Mesenteric fat pad (tissue), 1 donor: ENCODE data around the gene SCGB2B2. TPM values are rescaled to one million over a fixed set of nuclear protein-coding genes. Genes with fewer than 3 reads are reported as not detected.
"Not testable (repeated sequence)": the region's sequence is repeated elsewhere in the genome, so short reads cannot be mapped to it uniquely, and the experiment has no call there.

Source experiments
- DNase-seq: peaks from one replicate; pipeline ENCODE4 v3.0.0-alpha.2; 2020; ENCODE audit warnings: low spot score
- total RNA-seq: library from RNA; stranded (reverse); fragmentation: NEBNext Ultra II Directional; extraction: Animal tissue kit (Norgen Biotek cat#: 25700); gene quantifications from one replicate; pipeline ENCODE4 v1.2.1, GENCODE V29; 2021
- donor health status: DM: yes; HTN: yes; CAD: no.

SCGB2B2 gene
- total RNA-seq, 1 donor from 2014 or later = 0.77 TPM

DNA sequence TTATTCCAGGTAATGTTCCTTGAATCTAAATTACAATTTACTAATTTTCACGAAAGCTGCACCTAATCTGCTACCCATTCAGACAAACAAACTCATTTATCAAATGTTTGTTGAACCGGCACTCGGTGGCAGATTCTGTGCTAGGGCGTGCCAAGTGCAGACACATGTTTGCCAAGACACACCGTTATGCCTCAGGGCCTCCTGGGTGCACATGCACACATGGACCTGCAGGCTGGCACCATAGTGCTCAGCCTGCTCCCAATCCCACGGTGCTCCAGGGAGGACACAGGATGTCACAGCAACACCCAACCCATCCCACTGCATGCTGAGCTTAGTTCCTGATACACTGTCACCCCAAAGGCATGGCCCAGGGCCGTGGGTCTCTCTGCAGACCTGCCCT, 7.7 kb downstream of the SCGB2B2 start:
- DNase-seq = no peak

DNA sequence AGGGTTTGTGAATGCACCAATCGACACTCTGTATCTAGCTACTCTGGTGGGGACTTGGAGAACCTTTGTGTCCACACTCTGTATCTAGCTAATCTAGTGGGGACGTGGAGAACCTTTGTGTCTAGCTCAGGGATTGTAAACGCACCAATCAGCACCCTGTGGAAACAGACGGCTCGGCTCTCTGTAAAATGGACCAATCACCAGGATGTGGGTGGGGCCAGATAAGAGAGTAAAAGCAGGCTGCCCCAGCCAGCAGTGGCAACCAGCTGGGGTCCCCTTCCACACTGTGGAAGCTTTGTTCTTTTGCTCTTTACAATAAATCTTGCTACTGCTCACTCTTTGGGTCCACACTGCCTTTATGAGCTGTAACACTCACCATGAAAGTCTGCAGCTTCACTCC, 8.3 kb downstream of the SCGB2B2 start:
- not testable (repeated sequence) for DNase-seq

DNA sequence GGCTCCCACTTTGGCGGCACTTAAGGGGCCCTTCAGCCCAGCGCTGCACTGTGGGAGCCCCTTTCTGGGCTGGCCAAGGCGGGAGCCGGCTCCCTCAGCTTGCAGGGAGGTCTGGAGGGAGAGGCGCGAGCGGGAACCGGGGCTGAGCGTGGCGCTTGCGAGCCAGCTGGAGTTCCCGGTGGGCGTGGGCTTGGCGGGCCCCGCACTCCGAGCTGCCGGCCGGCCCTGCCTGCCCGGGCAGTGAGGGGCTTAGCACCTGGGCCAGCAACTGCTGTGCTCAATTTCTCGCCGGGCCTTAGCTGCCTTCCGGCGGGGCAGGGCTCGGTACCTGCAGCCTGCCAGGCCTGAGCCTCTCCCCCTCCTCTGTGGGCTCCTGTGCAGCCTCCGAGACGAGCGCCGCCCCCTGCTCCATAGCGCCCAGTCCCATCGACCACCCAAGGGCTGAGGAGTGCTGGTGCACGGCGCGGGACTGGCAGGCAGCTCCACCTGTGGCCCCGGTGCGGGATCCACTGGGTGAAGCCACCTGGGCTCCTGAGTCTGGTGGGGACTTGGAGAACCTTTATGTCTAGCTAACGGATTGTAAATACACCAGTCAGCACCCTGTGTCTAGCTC, 8.8 kb downstream of the SCGB2B2 start:
- DNase-seq = not testable (repeated sequence)

DNA sequence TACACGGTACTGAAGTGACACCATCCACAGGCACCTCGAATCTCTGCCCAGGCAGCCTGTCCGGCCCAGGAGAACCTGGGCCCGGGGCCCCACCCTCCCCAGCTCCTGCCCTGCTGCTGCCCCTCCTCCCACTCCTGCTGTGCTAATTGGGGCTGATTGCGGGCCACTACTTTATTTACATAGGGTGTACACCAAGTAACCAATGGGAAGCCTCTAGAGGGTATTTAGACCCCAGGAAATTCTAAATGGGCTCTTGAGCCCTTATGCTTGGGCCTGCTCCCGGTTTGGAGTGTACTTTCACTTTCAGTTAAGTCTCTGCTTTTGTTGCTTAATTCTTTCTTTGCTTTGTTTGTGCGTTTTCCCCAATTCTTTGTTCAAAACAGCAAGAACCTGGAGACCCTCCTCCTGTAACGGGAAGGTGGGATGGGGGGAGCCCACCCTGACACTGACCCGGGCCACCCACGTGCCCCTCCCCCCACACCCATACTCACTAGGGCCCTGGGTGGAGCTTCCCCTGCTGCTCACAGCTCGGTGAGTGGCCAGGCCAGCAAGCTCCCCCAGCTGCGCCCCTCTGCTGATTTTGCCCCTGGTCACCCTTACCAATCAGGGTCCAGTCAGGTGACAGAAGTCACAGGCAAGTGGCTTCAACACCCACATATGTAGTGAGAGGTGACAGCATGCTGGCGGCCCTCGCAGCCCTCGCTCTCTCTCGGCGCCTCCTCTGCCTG, 9.4 kb downstream of the SCGB2B2 start:
- DNase-seq = no peak

GRCh38 chr19:34666958-34667265, 10.0 kb downstream of the SCGB2B2 start:
- no peak for DNase-seq

DNA sequence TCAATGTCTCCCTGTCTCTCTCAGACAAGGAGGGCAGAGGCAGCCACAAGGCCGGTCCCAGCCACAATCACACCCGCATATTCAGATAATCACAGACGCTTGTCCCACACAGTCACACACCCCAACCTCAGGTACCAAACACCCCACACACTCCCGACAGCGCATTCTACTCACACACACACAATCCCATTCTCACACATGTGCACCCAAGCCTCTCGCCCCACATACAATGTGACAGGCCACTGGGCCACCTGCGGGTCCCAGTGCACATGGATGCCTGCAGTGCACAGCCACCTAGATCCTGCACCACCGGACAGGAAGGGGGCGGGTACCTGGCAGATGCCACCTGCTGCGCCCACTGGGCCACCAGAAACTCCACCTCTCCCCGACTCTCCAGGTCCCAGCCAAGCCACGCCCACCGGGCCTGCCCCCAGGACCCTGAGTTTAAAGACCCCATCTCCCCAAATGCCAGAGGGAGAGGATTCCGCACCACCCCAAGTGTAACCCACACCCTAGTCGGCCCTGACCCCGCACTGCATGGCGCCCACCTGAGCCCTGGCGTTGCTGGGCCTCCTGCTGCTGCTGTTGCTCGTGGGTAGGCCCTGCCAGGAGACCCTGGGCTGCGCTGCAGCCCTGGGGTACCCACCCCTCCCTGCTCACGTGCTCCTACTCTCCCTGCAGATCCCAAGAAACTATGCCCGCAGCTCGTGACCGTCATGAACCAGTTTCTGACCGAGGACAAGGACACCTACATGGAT, 10.6 kb downstream of the SCGB2B2 start:
- no peak for DNase-seq

DNA sequence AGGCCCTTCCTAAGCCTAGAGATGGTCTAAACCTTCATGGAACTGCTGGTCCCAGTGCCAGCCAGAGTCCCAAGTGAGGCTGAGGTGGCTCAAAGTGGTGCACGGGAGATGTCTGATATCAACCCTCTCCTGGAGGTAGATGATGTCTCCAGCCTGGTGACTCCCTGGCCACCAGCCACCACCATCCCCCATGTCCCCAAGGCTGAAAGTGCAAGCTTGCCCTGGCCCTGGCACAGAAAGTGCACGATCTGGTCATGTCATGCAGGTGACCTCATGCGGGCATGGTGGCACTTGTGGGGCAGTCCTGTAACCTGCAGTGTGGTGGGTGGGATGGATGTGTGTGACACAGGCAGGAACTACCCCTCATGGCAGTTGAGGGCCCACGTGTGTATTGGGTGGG, 11.7 kb downstream of the SCGB2B2 start:
- not testable (repeated sequence) for DNase-seq

DNA sequence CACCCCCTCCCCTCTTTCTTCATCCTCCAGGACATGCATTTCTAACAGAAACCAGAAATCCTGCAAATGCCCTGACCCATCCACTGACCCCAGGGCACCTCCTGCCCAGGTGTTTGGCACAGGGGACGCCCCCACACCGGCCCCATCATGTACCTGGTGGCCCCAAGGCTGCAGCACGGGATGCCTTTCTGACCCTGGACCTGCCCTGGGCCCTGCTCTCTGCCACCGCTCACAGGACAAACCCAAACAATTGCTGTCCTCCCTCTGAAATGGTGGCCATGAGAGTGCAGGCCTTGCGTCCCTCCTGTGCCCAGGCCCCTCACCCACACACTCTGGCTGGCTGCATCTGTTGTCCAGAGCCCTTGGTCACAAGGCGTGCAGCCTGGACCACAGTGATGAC, 12.1 kb downstream of the SCGB2B2 start:
- no peak for DNase-seq

DNA sequence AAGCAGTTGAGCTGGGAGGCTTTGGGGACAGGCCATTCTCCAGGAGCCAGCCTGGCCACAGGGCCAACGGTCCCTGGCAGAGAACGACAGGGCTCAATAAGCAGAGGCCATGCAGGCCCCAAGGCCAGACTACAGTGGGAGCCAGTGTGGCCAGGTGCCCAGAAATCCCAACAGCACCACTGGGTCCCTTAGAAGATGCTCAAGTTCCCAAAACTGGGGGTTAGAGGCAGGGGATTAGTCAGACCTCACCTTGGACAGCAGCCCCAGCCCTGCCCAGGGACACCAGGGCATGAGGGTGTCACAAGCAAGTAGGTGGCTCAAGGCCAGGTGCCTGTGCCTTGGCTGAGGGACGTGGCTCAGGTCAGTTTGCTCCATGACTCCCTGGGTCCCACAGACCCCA, 12.8 kb downstream of the SCGB2B2 start:
- no peak for DNase-seq

DNA sequence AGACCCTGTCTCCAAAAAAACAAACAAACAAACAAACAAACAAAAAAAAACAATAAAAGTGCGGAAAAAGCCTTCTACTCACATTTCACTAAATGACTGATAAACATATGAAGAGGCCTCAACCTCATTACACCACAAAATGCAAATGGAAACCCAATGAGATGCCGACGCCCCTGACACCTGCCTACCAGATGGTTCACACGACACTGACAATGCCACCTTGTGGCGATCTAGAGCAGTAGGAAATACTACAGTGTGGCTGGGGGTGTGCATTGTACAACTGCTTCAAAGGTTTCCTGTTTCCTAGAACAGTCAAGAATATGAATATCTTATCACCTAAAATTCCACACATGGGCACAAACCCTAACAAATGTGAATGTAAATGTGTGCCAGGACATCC, 14.0 kb downstream of the SCGB2B2 start:
- DNase-seq = no peak

GRCh38 chr19:34661357-34661756, 15.6 kb downstream of the SCGB2B2 start:
- DNase-seq = no peak

GRCh38 chr19:34655651-34656050, 21.3 kb downstream of the SCGB2B2 start:
- no peak for DNase-seq

GRCh38 chr19:34654796-34655195, 22.2 kb downstream of the SCGB2B2 start:
- DNase-seq = no peak

- DNase-seq = no peak
These were observed 25.2 kb downstream of the SCGB2B2 start for GRCh38 chr19:34651747-34652146.

GRCh38 chr19:34649886-34650543, 26.9 kb downstream of the SCGB2B2 start:
- no peak for DNase-seq

GRCh38 chr19:34645551-34645950, 31.4 kb downstream of the SCGB2B2 start:
- DNase-seq = no peak

GRCh38 chr19:34644991-34645461, 31.9 kb downstream of the SCGB2B2 start:
- DNase-seq = no peak

DNA sequence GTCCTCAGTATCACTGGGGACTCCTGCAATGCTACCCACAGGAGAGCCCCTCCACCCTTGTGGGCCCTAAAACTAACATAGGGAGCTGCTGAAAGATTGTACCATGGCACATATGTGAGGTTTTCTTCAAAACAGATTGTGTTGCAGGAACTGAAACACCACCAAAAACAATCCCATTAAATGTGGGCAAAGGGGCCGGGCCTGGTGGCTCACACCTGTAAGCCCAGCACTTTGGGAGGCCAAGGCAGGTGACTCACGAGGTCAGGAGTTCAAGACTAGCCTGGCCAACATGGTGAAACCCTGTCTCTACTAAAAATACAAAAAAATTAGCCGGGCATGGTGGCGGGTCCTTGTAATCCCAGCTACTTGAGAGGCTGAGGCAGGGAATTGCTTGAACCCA, 34.7 kb downstream of the SCGB2B2 start:
- DNase-seq = no peak

DNA sequence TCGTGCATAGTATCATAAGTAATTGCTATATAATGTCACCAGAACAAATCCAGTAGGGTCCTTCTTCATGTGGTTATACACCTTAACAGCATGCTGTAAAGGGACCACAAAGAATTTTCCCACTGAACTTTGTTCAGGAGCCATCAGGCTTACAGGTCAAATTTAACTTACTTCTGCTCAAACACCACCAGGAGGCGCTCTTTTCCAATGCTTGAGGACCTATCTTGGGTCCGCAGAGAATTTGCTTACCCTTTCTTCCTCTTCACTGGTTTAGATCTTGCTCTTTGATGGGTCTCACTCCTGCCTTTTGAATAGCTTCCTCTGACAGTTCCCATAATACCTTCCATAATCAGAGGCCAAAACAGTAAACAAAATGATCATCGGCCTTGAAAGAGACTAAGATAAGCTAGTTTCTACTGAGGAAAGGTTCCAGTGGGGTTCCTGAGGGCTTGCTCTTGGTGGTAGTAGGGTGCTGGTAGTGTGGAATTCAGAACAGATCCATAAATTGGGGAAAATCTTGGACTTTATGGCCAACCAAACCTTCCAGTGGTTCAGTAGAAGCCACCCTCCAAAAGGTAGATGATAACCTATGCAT, 37.4 kb downstream of the SCGB2B2 start:
- DNase-seq = no peak

- no peak for DNase-seq
These were observed 43.2 kb downstream of the SCGB2B2 start for GRCh38 chr19:34633802-34634201.
